SKM-1 treated with dmso at 0.1 percent for 144 hours (cell line): Measurements from ENCODE around the gene SREBF1.

Source experiments
- DNase-seq: peaks from one replicate; lab custom pipeline; 2025; ENCODE audit not compliant: unreplicated experiment; lab: John Stamatoyannopoulos, UW

SREBF1 gene

GRCh38 chr17:17842111-17842876, 5.5 kb upstream of the SREBF1 start:
- no peak for DNase-seq

- no peak for DNase-seq
These were observed 4.8 kb upstream of the SREBF1 start for GRCh38 chr17:17841601-17842025.

GRCh38 chr17:17840751-17841591, 4.2 kb upstream of the SREBF1 start:
- DNase-seq: no peak

GRCh38 chr17:17839791-17840707, 3.3 kb upstream of the SREBF1 start:
- peak; percentile 52 for DNase-seq

GRCh38 chr17:17837966-17838962, 1.5 kb upstream of the SREBF1 start:
- DNase-seq: peak; percentile 12

- DNase-seq: no peak
These were observed 615 bp upstream of the SREBF1 start for GRCh38 chr17:17837380-17837821.

- DNase-seq: peak; percentile 87
These were observed 452 bp downstream of the SREBF1 start for GRCh38 chr17:17836250-17836817.

GRCh38 chr17:17835415-17836249, 1.2 kb downstream of the SREBF1 start:
- no peak for DNase-seq

GRCh38 chr17:17834974-17835373, 1.8 kb downstream of the SREBF1 start:
- DNase-seq: no peak

GRCh38 chr17:17833658-17834357, 3.0 kb downstream of the SREBF1 start:
- no peak for DNase-seq

GRCh38 chr17:17832032-17832363, 4.8 kb downstream of the SREBF1 start:
- DNase-seq: no peak

GRCh38 chr17:17831208-17832031, 5.4 kb downstream of the SREBF1 start:
- DNase-seq: no peak

GRCh38 chr17:17830740-17831207, 6.0 kb downstream of the SREBF1 start:
- DNase-seq: no peak

GRCh38 chr17:17830269-17830567, 6.6 kb downstream of the SREBF1 start:
- DNase-seq: no peak

GRCh38 chr17:17827826-17828621, 8.8 kb downstream of the SREBF1 start:
- DNase-seq: no peak

- DNase-seq: no peak
These were observed 9.6 kb downstream of the SREBF1 start for GRCh38 chr17:17826942-17827785.
